NCI-H2081 treated with DMSO at 0.1 percent for 48 hours (cell line): ENCODE results near the gene HUS1.
"Not testable (repeated sequence)": the region's sequence is repeated elsewhere in the genome, so short reads cannot be mapped to it uniquely, and the experiment has no call there.

ENCODE experiments used
- DNase-seq: peaks from one replicate; lab custom pipeline; 2025; lab: John Stamatoyannopoulos, UW

The HUS1 gene

DNA sequence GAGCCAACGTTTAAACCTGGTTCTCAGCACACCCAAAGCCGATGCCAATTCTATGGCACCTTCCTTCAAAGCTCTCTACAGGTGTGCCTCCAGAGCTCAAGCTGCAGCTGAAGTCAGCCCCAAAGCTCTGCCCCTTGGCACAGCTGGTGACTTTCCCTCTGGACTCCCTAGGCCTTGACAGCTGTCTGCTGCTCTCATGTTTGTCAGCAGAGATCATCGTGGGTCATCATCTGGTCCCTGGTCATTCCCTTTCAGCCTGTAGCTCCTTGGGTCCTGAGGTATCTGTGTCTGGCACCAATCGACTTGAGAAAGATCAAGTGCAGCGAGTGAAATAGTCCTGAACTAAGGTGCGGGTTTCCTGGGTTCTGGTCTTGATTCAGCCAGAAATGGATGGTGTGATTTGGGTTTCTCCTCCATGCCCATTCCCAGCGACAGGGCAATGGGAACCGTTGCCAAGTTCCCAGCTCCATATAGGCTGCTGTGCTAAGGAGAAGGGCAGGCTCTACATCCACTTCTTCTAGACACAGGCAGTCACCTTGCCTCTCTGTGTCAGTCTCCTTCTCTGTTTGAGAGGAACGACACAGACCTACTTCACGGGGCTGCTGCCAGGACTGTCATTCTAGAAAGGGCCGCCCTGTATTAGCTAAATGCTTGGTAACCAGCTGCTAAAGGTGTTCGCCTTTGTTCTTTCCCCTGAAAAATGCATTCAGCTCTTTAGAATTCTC is 34.7 kb downstream of the HUS1 start:
- DNase-seq: no peak

DNA sequence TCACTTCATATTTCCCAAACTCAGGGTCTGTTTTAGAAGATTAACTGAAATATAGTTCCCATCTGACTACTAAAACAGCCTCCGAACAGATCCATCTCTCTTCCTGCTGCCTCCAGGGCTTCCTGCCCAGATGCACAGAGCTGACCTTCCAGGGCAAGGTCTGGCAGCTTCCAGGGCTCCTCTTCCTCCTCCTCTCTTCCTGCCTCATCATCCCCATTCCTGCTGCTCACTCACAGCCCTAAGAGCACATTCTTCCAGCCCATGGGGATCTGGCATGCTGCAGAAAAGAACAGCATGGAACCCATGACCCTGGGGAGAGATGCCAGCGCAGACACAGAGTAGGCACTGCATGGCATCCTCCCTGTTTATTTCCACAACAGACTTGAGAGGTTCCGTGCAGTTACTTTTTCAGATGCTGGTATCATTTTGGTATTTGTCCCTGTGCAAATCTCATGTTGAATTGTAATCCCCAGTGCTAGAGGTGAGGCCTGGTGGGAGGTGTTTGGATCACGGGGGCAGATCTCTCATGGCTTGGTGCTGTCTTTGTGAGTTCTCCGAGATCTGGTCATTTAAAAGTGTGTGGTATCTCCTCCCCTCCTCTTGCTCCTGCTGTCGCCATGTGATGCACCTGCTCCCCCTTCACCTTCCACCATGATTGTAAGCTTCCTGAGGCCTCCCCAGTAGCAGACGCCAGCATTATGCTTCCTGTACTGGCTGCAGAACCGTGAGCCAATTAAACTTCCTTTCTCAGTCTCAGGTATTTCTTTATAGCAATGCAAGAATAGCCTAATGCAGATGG is 35.5 kb downstream of the HUS1 start:
- DNase-seq: no peak

DNA sequence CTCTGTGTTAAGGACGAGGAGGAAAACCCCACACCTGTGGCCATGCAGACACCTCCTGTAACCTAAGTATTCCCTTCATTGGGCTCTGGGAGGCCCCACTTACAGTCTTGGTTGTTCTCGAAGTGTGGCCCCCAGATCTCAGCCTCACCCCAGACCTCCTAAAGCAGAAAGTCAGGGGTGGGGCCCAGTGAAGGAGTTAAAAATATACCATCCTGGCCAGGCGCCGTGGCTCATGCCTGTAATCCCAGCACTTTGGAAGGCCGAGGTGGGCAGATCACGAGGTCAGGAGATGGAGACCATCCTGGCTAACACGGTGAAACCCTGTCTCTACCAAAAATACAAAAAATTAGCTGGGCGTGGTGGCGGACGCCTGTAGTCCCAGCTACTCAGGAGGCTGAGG is 36.8 kb downstream of the HUS1 start:
- not testable (repeated sequence) for DNase-seq

DNA sequence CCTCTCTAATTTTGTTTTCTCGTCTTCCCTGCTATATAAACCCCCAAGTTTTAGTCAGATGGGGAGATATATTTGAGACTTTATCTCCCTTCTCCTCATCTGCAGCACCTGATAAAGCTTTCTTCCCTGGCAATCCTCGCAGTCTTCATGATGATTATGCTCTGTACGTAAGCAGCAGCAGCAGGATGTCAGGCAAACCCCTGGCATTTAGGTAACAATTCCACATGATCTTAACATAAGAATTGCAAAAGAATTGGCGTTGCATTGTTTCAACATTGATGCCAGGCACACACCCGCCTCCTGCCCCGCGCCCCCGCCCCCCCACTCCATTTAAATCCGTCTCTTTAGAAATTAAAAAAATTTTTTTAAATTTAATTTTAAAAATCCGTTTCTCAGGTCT is 37.3 kb downstream of the HUS1 start:
- no peak for DNase-seq

DNA sequence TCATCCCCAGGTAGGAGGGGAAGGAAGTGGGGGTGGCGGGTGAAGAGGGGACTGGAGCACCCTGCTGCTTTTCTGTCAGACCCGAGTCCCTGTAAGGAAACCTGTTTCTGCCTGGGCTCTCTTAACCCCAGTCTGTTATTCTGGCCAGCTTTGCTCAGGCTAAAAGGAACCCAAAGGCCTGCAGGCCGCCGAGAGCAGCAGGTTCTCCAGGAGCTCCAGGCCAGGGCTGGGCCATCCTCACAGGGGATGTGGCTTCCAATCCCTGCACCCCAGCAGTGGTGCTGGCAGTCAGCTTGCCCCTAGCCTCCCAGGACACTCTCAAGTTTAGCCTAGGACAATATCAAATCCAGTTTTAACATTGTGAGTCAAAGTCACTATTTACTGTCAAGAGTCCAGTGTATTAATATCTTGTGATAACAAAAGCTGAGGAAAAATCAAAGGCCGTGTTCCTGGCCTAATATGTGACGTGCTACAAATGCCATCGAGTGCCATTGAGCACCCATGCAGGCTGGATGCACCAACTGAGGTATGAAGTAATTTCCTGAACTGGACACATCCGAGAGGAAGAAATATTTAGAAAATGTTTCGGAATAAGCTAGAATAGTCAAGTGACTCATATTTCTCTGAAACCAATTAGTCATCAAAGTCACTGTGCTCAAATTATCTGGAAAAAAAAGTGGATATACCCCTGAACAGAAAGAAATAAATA is 38.1 kb downstream of the HUS1 start:
- DNase-seq: no peak

DNA sequence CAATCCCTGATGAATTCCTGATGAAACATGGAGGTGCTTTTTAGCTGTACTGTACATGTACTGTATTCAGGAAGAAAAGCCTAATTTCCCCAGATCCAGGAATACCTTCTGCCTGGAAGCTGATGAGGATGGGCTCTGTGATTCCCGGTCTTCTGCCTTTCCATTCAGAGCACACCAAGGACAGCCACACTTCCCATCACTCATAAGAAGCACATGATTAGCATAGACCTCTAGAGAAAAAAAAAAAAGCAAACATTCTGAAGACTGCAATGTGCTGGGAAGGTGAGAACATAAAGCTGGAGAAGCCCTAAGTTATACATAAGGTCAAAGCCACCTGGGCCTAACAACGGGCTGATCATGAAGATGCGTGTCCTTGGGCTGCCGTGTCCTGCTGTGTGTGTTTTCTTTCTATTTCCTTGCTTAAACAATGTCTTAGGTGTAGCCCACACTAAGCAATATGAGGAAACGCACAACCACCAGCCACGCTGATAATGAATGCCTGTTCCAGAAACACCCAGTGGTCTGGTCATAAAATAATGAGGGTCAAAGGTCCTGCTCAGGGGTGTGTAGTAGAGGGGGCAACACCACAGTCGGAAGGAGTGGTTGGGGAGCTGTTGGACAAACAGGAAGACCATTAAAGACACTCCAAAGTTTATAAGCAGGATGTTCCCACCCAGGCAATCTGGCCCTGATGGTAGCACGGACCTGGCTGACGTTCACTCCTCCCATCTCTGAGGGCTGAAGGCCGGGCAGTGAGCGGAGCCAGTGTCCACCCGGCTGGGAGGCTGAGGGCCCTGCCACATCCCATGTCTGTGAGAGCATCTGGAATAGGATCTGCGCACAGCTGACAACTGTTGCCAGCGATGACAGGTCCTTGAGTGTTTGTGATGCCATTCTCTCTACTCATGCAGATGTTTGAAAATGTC is 39.1 kb downstream of the HUS1 start:
- no peak for DNase-seq

DNA sequence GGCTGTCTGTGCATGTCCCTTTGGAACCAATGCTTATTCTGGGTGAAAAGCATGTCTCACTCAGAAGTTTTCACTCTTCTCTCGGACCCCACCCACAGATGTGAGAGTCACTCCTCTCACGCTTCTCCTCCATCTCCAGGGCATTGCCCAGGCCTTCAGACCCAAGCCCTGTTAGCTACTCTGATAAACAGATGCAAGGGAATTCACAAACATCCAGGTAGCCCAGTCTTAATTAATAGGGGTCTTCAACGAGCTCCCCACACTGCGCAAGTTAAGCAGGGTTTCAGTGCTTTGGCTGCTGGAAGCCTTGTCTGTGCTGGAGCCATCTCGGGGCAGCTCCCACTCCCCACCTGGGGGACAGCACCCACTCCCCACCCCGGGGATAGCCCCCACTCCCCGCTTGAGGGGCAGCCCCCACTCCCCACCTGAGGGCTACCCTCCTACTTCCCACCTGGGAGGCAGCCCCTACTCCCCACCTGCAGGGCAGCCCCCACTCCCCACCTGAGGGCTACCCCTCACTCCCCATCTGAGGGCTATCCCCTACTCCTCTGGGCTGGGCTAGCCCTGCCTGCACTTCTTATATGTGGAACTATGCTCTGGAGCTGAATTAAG is 39.9 kb downstream of the HUS1 start:
- no peak for DNase-seq

DNA sequence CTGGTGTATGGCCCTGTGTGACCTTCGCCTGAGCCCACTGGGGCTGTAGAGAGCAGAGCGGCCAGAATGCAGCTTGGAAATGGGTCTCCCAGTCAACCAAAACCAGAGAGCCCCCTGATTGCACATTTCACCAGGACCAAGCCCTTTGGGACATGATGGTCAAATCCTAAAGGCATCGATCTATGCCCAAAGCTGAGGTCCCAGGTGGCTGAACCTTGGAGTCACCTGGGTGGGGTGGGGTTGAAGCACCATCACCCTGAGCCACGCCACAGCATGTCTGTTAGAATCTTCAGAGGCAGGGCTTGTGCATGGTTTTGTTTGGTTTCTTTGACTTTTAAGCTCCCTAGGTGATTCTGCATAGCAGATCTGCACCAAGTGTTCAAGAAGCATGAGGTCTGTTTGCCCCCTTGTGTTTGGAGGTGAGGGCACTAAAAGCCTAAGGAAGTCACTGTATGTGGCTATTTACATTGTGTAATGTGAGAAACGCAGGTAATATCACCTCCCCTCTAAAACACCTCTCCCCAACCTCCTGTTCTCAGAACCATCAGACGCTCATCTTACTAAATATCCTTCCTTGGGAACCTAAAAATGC is 40.7 kb downstream of the HUS1 start:
- no peak for DNase-seq

DNA sequence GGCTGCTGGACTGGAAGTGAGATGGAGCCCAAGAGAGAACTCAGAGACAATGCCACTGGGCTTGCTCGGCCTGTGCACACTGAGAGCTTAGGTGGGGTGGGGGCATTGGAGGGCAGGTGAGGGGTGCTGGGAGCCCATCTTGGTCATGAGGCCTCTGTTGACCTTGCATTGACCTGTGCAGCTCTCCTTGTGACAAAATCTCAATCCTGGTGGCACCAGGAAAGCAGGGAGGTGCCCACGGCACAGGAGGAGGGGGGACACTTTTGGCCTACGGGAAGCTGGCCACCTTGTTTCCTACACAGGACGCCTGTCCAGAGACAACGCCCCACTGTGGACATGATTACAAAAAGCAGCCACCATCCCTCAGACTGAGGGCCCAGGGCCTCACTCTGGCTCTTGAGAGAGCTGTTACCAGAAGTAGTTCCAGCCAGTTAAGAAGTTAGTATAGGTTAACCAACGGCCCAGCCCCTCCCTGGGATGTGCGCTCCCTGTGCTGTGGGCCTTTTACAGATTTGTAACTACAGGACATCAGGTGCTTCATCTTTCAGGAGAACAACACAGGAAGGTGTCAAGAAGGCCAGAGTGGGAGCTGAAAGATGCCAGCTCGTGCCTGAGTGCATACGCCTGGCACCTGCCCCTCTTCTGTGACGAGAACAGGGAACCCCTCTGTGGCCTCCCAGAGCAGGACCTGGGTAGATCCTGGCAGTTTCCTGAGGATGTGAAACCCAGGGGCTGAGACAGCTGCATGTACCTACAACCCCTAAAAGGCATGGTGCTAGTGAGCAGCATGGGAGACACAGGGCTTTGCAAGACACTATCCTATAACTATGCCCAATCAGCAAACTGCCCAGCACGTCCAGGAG is 41.5 kb downstream of the HUS1 start:
- no peak for DNase-seq

DNA sequence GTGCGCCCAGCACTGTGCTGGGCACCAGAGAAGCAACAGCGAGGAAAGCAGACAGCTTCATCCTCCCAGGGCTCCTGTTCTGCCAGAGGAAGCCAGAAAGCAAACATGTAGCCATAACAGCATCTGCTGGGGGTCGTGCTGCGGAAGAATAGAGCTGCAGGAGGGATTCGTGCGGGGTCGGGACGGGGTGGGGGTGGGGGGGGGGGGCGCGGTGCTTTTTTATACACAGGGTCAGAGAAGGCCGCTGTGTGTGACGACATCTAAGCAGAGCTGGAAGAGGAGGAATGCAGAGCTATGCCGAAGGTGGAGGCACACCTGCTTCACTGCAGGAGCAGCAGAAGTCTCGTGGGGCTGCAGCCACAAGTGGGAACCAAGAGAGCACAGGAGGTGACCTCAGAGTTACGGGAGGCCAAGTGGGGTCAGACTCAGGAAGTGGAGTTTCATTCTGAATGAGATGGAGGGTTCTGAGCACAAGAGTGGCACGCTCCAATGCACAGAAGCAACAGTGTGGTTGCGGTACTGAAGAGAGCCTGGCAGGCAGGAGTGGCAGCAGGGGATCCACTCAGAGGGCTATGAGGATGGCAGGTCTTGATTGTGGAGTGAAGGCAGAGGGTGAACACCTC is 42.2 kb downstream of the HUS1 start:
- DNase-seq: no peak

DNA sequence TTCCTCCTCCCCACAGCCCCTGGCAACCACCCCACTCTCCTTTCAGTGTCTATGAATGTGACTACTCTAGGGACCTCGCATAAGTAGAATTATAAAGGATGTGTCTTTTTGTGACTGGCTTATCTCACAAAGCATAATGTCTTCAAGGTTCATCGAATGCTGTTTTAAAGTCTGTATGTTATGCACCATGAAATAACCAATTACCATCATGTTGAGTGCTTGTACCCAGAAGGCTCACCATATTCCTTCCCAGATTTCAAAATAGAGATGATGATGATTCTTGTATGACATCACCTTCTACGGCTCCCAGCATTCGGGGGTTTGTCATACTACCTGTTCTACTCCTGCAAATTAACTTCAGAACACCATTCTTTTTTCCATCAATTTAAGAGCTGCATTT is 43.1 kb downstream of the HUS1 start:
- DNase-seq: no peak

DNA sequence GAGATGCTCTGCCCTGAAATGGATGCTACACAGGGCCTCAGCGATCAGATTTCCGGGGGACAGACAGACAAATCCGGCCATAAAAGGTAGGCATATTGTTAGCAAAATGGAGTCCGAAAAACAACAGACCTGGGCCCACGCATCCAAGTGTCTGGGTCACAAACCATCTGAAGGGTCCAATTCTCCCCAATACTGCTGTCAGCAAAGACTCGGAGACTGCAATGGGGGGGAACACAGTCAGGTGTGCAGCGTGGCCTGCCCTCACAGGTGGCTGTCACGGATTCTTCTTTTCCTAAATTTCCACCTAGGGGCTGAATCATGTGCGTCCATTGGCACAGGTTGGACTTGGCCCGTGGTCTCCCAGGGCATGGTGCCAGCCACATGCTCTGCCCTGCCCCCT is 44.1 kb downstream of the HUS1 start:
- DNase-seq: no peak

DNA sequence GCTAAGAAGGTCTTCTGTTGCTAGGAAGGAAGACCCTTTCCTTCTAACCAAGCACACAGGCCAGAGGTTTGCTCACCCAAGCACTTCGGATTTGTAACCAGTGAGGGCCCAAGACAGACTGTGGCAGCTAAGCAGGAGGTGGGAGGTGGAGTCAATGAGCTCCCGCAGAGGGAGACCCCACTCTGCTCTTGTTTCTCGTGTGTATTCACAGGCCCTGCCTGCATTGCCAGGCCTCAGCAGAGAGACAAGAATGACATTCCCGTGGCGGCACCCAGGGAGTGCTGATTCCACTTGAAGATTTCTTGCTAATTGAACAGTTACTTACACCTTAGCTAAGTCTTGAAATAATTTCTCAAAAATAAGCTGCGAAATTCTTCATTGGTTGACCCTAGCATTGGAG is 44.6 kb downstream of the HUS1 start:
- DNase-seq: no peak

DNA sequence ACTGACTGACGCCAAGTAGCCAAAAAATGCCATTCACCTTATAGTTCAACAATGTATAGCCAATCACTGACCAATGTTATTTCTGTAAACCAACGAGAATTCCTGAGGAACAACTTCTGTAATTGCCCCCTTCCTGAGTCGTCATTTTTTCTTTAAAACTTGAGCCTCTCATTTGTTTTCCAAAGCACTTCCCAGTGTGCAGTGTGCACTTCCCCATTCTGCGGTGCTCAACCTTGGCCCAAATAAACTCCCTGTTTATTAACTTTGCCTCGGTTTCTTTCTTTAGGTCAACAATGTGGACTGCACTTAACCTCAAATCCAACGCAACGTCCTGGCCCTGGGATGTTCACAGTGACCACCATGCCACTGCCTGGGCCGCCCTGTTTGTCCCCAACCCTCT is 46.2 kb downstream of the HUS1 start:
- no peak for DNase-seq

DNA sequence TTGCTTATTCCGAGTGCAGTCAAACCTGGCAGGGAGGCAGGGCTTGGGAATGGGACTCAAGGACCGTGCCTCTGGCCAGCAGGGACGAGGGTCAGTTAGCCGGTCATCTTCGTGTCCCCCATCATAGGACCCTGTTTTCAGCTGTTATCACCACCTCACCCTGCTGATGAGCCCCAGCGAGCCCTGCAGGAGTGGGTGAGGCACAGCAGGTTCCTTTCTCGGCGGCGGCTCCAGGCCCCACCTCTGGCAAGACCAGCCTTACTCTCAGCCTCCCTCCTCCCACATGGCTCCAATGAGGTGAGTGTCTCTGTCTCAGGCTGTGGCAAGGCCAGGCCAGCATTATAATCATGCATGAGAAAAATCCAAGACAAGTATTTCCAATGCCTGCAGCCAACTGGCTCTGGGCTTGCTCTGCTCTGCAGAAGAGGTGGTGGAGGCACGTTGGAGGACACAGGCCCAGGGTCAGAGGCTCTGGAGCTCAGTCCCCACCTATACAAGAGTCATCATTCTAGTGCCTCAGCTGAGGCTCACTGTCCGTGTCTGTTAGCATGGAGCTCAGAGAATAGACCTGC is 46.9 kb downstream of the HUS1 start:
- no peak for DNase-seq

DNA sequence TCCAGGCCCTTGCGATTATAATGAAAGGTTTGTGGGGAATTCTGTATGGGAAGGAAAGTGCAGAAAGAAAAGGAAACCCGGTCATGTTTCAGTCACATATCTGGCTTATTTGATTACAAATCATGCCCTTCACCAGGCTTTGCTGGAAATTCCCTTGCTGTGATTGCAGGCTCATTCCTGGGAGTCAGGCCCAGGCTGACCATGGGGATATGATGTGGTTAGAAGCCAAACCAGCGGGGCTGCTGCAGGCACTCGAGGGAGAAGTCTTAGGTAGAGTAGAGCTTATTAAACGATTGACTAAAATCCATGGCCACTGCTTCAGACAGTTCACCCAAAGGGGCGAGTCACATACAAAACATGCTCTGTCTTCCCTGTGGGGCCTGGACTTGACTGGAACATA is 47.4 kb downstream of the HUS1 start:
- no peak for DNase-seq

DNA sequence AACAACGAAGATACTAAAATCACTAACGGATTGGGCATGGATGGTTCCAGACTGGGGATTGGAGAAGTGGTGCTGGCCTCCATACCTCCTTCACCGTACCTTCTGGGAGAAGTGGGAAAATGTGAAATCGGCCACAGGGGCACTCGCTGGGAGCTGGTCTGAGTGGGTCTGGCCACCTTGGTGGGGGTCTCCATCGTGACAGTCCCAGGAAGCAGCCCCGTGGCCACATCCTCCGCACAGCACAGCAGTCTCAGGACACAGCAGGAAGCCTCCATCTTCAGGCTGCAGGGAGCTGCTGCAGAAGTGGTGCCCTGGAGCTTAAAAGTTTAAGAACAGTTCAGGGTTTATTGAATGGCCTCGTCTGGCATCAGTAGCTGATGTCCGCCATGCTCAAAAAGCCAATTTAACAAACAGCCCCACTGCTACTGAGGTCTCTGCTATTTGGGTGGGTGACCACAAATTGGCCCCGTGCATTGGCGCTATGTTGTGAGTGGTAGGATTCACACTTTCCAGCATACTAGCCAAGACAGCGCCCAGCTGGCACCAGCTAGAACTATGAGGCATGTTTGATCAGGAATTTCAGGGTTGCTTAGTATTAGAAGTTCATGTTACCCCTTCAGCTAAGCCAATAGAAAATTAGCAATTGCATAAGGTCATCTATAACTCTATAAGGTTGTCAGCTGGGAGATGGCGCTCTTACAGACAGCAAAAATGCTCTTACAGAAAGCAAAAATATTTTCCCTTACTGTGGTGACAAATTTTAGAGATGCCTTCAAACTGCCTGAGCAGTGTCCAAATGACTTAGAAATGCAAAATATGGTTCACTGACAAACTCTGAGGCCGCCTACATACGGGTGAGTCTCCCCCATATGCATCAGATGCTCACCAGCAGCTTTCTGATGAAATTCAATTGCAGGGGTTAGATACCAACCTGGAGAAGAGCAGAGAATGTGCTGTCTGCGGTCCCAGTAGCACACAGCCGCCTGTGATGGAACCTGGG is 48.1 kb downstream of the HUS1 start:
- DNase-seq: no peak

DNA sequence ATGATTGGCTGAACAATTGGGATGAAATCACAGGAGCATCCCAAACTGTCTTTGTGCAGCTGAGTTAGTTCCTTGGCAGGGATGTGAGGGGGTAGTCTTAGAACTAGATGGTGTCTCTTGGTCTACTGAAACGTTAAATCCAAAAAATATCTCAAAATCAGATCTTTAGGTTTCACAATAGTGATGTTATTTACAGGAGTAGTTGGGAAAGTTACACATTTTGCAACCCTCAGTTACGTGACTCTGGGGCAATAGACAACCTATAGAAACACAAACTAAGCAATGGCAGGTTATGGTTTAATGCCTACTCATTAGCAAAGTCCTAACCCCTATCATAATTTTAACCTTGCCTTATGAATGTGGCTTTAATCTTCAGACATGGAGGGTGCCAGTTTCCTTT is 55.1 kb downstream of the HUS1 start:
- no peak for DNase-seq
